A673 (cell line): ENCODE measurements around the gene VOPP1. TPM values are rescaled to one million over a fixed set of nuclear protein-coding genes. Genes with fewer than 3 reads are reported as not detected.

Experiments
- BruUV-seq: library from RNA; stranded (reverse); fragments of 400-500 nt; replicated peaks from 2 replicates; lab custom pipeline; 2021; lab: Mats Ljungman, UMichigan
- CTCF ChIA-PET: fragments of 300-600 bp; sonication (Branson Sonifier 250); formaldehyde crosslinking; loops from one replicate; lab custom pipeline; 2022; ENCODE audit warnings: antibody characterized with exemption; lab: Charles Lee
- POLR2A ChIA-PET: fragments of 300-600 bp; sonication (Branson Sonifier 250); formaldehyde crosslinking; loops from one replicate; lab custom pipeline; 2022; ENCODE audit warnings: antibody characterized with exemption; ENCODE audit not compliant: low non-redundant PET; lab: Charles Lee
- DNase-seq: peaks from one replicate; pipeline ENCODE4 v3.0.0-alpha.2; 2015; ENCODE audit warnings: low spot score
- H3K27ac ChIP-seq: fragments of 200-600 bp; sonication (generic); 2 replicates; pipeline ENCODE4 v1.5.1; 2016; ENCODE audit warnings: mixed run types, low read depth, mild to moderate bottlenecking, mixed read lengths, antibody characterized with exemption, low read length; ENCODE audit not compliant: poor library complexity, severe bottlenecking
- H3K27me3 ChIP-seq: fragments of 200-600 bp; sonication (generic); replicated peaks from 2 replicates; pipeline ENCODE4 v1.6.1; 2017; ENCODE audit warnings: mixed run types, low read depth, mild to moderate bottlenecking, mixed read lengths, antibody characterized with exemption, low read length; ENCODE audit not compliant: insufficient read depth, poor library complexity
- H3K36me3 ChIP-seq: fragments of 200-600 bp; sonication (generic); 2 replicates; pipeline ENCODE4 v1.6.1; 2016; ENCODE audit warnings: mixed run types, mild to moderate bottlenecking, mixed read lengths, antibody characterized with exemption, low read length; ENCODE audit not compliant: insufficient read depth, poor library complexity, severe bottlenecking
- H3K4me1 ChIP-seq: fragments of 200-600 bp; sonication (generic); 2 replicates; pipeline ENCODE4 v1.6.1; 2017; ENCODE audit warnings: mixed run types, mild to moderate bottlenecking, mixed read lengths, antibody characterized with exemption, low read length; ENCODE audit not compliant: insufficient read depth, poor library complexity, severe bottlenecking
- H3K4me3 ChIP-seq: fragments of 200-600 bp; sonication (generic); 2 replicates; pipeline ENCODE4 v1.5.1; 2016; ENCODE audit warnings: low read depth, mixed run types, mild to moderate bottlenecking, mixed read lengths, low read length; ENCODE audit not compliant: poor library complexity, severe bottlenecking
- H3K9me3 ChIP-seq: fragments of 200-600 bp; sonication (generic); 2 replicates; pipeline ENCODE4 v1.6.1; 2016; ENCODE audit warnings: mixed run types, low read depth, mild to moderate bottlenecking, mixed read lengths, antibody characterized with exemption, low read length; ENCODE audit not compliant: poor library complexity, severe bottlenecking
- CTCF ChIP-seq: fragments of 300-800, 200-600 bp; sonication (generic); conservative IDR thresholded peaks from 2 replicates; pipeline ENCODE4 v1.5.1; 2017; ENCODE audit warnings: low read depth, mild to moderate bottlenecking, antibody characterized with exemption, low read length, moderate library complexity, mixed read lengths
- EZH2 ChIP-seq: fragments of 200-600 bp; sonication (generic); IDR thresholded peaks from 2 replicates; pipeline ENCODE4 v1.6.1; 2017; ENCODE audit warnings: borderline replicate concordance, low read depth, mild to moderate bottlenecking, mixed read lengths, antibody characterized with exemption, low read length; ENCODE audit not compliant: poor library complexity, severe bottlenecking
- intact Hi-C: fragments of 100-400 bp; cut with micrococcal nuclease; formaldehyde crosslinking; loops from one replicate; pipeline ENCODE4 v1.10.0; 2022; ENCODE audit not compliant: unreplicated experiment
- total RNA-seq: library from RNA; stranded (reverse); gene quantifications from 2 replicates; pipeline ENCODE4 v1.2.3, GENCODE V29; 2021

The VOPP1 gene
- total RNA-seq, 1 experiment from 2014 or later, result 49.6 TPM

GRCh38 chr7:55575098-55575497, 2.8 kb upstream of the VOPP1 start:
- H3K4me1 ChIP-seq, result peaks cover 6% of the 10 kb centered on the region
- no peak overlapping the region for H3K27ac ChIP-seq
- intact Hi-C loops, result no loop called here
- ChIA-PET POLR2A (no interaction called here), CTCF (no interaction called here)
- no peak for DNase-seq
- TF ChIP-seq EZH2 (no peak), CTCF (no peak)
- no peaks in the 10 kb centered on the region for H3K9me3 ChIP-seq
- no peak overlapping the region for H3K4me3 ChIP-seq
- H3K27me3 ChIP-seq, result no peaks in the 10 kb centered on the region
- BruUV-seq, result no TSS peak
- no peaks in the 10 kb centered on the region for H3K36me3 ChIP-seq

- no TSS peak for BruUV-seq
- CTCF ChIA-PET, result no interaction called here
- DNase-seq, result no peak
- intact Hi-C loops, result no loop called here
- Histone ChIP-seq H3K9me3 (no peaks in the 10 kb centered on the region), H3K4me3 (no peak overlapping the region), H3K27ac (no peak overlapping the region), H3K27me3 (no peaks in the 10 kb centered on the region), H3K36me3 (no peaks in the 10 kb centered on the region), H3K4me1 (peaks cover 6% of the 10 kb centered on the region)
- TF ChIP-seq EZH2, result no peak
- no peak for TF ChIP-seq CTCF
- POLR2A ChIA-PET, result no interaction called here
Measured at GRCh38 chr7:55574051-55574717, 1.9 kb upstream of the VOPP1 start.

GRCh38 chr7:55573234-55573900, 1.1 kb upstream of the VOPP1 start:
- intact Hi-C loops, result no loop called here
- POLR2A ChIA-PET, result no interaction called here

More at GRCh38 chr7:55573234-55573900, 1.1 kb upstream of the VOPP1 start:
- no peaks in the 10 kb centered on the region for H3K36me3 ChIP-seq
- DNase-seq, result no peak
- no peak overlapping the region for H3K27ac ChIP-seq
- BruUV-seq, result no TSS peak
- H3K27me3 ChIP-seq, result no peaks in the 10 kb centered on the region
- no peaks in the 10 kb centered on the region for H3K9me3 ChIP-seq
- H3K4me1 ChIP-seq, result peaks cover 11% of the 10 kb centered on the region
- H3K4me3 ChIP-seq, result peak overlapping the region; percentile 65
- CTCF ChIA-PET, result no interaction called here
- TF ChIP-seq CTCF, result no peak
- TF ChIP-seq EZH2, result no peak
